LNCAP (cell line): ENCODE measurements around the gene TAF11L3.
"Not testable (repeated sequence)": the region's sequence is repeated elsewhere in the genome, so short reads cannot be mapped to it uniquely, and the experiment has no call there.

Source experiments
- TF ChIP-seq, protein P1 (sequence below): fragments of 450-650 bp; IDR thresholded peaks from 2 replicates; pipeline ENCODE4 v1.5.1; 2017; ENCODE audit warnings: mild to moderate bottlenecking

TAF11L3 gene

DNA sequence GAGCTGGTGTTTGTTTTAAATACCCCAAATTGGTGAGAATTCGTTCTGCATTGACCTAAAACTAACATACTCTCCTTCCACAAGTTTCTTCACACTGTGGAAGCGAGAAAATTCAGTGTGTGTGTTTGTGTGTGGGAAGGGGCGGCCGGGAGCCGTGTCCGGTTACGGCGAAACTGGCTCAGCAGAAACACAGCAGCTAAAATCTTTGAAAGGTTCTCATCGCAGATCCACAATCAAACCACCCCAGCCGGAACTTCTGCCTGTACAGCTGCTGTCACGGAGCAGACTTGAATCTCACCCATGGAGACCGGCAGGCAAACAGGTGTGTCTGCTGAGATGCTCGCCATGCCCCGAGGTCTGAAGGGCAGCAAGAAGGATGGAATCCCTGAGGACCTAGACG is at the start of gene TAF11L3:
Gene TAF11L3, plus strand, starts transcription at position 301 of the 400 bp plus-strand sequence.
- TF ChIP-seq, protein P1, sequence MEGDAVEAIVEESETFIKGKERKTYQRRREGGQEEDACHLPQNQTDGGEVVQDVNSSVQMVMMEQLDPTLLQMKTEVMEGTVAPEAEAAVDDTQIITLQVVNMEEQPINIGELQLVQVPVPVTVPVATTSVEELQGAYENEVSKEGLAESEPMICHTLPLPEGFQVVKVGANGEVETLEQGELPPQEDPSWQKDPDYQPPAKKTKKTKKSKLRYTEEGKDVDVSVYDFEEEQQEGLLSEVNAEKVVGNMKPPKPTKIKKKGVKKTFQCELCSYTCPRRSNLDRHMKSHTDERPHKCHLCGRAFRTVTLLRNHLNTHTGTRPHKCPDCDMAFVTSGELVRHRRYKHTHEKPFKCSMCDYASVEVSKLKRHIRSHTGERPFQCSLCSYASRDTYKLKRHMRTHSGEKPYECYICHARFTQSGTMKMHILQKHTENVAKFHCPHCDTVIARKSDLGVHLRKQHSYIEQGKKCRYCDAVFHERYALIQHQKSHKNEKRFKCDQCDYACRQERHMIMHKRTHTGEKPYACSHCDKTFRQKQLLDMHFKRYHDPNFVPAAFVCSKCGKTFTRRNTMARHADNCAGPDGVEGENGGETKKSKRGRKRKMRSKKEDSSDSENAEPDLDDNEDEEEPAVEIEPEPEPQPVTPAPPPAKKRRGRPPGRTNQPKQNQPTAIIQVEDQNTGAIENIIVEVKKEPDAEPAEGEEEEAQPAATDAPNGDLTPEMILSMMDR, result not testable (repeated sequence)

DNA sequence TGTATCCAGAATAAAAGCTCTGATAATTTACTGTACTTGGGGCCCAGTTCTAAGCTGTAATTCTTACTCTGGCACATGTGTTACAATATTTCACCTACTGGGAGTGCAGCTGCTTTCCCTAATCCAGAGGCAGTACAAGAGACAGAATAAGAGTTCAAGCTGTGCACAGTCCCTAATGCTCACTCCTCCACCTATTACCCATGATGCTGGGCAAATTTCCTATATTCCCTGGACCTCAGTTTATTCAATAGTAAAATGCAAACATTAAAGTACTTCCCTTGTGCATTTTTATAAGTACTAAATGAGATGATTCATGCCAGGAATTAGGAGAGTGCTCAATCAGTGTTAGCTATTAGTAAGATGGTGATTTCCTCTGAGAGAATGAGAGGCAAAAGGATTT is 48.1 kb upstream of the TAF11L3 start:
- TF ChIP-seq, protein P1, result no peak

DNA sequence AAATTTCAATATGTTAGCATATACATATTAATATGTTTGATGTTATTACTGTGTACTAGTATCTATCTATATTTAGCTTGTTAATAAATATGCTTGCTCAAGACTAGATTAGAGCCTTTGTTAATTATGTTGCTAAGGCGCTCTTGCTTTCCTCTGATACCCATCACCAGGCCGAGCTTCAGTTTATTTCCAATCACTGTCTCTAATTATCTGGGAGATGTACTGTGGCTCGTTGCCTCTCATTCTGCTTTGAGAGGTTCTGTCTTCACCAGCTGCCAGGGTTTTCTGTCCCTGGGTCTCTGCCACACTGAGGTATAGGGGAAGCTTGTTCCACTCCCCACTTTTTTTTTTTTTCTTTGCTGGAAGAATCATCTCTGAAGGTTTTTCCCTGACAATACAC is 41.1 kb upstream of the TAF11L3 start:
- TF ChIP-seq, protein P1, result no peak

DNA sequence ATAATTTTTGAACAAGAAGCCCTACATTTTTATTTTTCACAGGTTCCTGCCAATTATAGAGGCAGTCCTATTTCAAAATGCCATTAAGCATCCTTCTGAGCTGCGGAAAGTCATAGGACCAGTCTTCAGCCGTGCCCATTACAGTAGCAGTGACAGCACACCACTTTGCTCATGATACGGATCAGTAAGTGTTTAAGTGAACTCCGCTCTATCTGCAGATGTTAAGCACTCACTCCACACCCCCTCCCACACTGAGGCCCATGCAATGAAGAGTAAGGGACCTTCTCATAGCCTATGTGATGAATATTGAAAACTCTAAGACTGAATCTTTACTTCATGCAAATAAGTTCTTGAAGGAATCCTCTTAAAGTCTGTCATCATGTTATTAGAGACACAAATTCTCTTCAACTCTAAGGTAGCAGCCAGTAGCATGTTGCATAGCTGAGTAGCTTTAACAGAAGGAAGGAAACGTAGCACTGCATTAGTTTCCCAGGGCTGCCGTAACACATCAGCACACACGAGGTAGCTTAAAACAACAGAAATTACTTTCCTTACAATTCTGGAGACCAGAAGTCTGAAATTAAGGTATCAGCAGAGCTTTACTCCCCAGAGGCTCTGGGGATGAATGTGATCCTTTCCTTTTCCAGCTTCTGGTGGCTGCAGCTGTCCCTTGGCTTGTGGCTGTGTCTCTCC is 40.4 kb upstream of the TAF11L3 start:
- TF ChIP-seq, protein P1, result no peak

DNA sequence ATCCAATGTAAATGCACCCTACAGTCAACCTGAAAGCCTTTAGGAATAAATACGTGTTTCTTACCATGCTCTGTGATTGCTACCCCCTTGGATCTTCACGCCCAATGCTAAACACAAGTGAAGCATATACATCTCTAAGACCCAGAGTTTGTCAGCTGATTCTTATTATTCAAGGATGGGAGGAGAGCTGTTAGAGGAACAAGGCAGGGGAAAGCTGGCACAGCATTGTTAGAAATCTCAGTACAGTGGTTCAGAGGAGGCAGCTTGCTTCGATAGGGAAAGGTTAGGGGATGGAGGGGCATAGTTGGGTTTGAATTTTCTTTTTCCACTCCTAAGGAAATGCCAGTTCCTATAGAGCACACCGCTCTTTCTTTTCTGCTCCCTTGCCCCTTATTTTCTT is 36.8 kb upstream of the TAF11L3 start:
- TF ChIP-seq, protein P1, result no peak

DNA sequence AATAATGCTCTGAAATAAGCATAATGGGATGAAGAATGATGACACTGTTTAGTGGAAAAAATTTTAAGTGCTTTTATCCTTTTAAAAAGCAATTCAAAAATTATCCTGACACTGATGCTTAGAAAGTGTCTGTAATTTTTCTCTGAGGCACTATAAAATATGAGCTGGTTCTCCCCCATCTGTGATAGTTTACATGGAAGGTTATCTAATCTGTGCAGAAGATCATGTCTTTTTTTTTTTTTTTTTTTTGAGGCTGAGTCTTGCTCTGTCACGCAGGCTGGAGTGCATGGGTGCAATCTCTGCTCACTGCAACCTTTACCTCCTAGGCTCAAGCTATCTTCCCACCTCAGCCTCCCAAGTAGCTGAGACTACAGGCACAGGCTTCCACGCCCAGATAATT is 35.4 kb upstream of the TAF11L3 start:
- TF ChIP-seq, protein P1, result no peak

DNA sequence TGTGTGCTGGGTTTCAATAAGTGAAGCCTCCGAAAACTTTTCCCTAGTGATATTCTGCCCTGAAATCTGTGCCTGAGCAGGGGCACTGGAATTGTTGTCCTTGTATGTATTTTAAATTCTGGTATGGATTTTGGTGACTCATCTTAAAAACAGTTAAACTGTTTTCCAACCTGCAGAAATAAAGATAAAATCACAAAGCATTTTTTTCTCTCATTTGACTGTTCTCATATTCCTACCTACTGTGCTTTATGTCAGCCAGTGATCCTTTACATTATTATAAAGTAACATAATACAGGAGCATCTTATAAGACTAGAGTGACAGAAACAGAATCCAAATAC is 31.0 kb upstream of the TAF11L3 start:
- TF ChIP-seq, protein P1, result no peak

DNA sequence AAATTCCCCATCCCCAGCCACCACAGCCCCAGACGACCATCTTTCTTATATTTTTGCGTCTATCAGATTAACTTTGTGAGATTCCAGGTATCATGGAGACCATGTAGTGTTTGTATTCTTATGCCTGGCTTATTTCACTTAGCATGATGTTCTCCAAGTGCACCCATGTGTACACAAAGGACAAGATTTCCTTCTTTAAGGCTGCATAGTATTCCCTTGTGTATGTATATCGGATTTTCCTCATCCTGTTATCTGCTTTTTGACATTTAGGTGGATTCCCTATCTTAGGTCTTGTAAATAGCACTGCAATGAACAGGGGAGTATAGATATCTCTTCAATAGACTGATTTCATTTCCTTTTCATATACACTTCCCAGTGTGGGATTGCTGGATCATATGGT is 25.4 kb upstream of the TAF11L3 start:
- TF ChIP-seq, protein P1, result no peak
